ENCODE measurements around the gene RSKR. TPM values are rescaled to one million over a fixed set of nuclear protein-coding genes. Genes with fewer than 3 reads are reported as not detected.
A peak's percentile ranks its signal among the peaks of the same experiment; 100 is the strongest.
"Not testable (repeated sequence)": the region's sequence is repeated elsewhere in the genome, so short reads cannot be mapped to it uniquely, and the experiment has no call there.

RSKR gene
- total and polyA plus RNA-seq, 2 experiments from 2014 or later, result 7.5 to 38.8 TPM

- TF ChIP-seq CTCF (conservative IDR thresholded peaks at IDR 0.05; ENCODE audit: low read depth in 2 of 2) (no peak), CREB1 (CRISPR knock-in tag; IDR thresholded peaks at IDR 0.05; ENCODE audit: low read depth) (no peak)
Measured at GRCh38 chr17:28610376-28610775, 3.6 kb downstream of the RSKR start (continued).

- H3K4me1 ChIP-seq (ENCODE audit: insufficient read depth); ATAC-seq; H2AFZ ChIP-seq; H3K9me2 ChIP-seq (ENCODE audit: insufficient read depth); H3K4me1 Mint-ChIP-seq; DNase-seq (ENCODE audit: low spot score); H3K9me3 Mint-ChIP-seq; H3K27me3 ChIP-seq (ENCODE audit: insufficient read depth); H3K4me3 ChIP-seq; H3K36me3 ChIP-seq (ENCODE audit: insufficient read depth); H3K27ac Mint-ChIP-seq; H3K4me3 Mint-ChIP-seq; H3K27ac ChIP-seq (ENCODE audit: low read depth); H3K4me2 ChIP-seq; H3K79me2 ChIP-seq (replicated peaks; ENCODE audit: insufficient read depth); H4K20me1 ChIP-seq (replicated peaks; ENCODE audit: insufficient read depth): not testable (repeated sequence)
- H3K27me3 Mint-ChIP-seq (ENCODE audit: insufficient read depth, low read depth, poor library complexity), result peaks cover 15% of the 10 kb centered on the region
- peaks cover 25% of the 10 kb centered on the region for H3K36me3 Mint-ChIP-seq (ENCODE audit: low read depth)
- peaks cover 12% of the 10 kb centered on the region for H3F3A ChIP-seq (replicated peaks; ENCODE audit: low read depth)
Measured at GRCh38 chr17:28604031-28604430, 10.0 kb downstream of the RSKR start.

- DNase-seq (ENCODE audit: low spot score) (peak; percentile 41), ATAC-seq (peak; percentile 73)
- peak overlapping the region; percentile 82; the same call in 1 of the 2 replicates for H3K27ac ChIP-seq (ENCODE audit: low read depth)
- no peaks in the 10 kb centered on the region for H3K9me2 ChIP-seq (ENCODE audit: insufficient read depth)
- peaks cover 17% of the 10 kb centered on the region for H3F3A ChIP-seq (replicated peaks; ENCODE audit: low read depth)
- Mint-ChIP-seq H3K27me3 (ENCODE audit: insufficient read depth, low read depth, poor library complexity) (peaks cover 12% of the 10 kb centered on the region), H3K4me1 (peaks cover 12% of the 10 kb centered on the region), H3K27ac (no peak overlapping the region), H3K4me3 (peak overlapping the region; percentile 92), H3K9me3 (no peaks in the 10 kb centered on the region), H3K36me3 (ENCODE audit: low read depth) (peaks cover 30% of the 10 kb centered on the region)
- H3K4me2 ChIP-seq, result peak overlapping the region; percentile 98
- peaks cover 8% of the 10 kb centered on the region for H3K4me1 ChIP-seq (ENCODE audit: insufficient read depth)
- H3K36me3 ChIP-seq (ENCODE audit: insufficient read depth), result peaks cover 15% of the 10 kb centered on the region; the same call in 1 of the 2 replicates
- H3K4me3 ChIP-seq, result peak overlapping the region; percentile 94
- no peaks in the 10 kb centered on the region for H3K27me3 ChIP-seq (ENCODE audit: insufficient read depth)
- H4K20me1 ChIP-seq (replicated peaks; ENCODE audit: insufficient read depth), result peaks cover 3% of the 10 kb centered on the region; the same call in 1 of the 2 replicates
- H3K79me2 ChIP-seq (replicated peaks; ENCODE audit: insufficient read depth), result peaks cover 34% of the 10 kb centered on the region
- H2AFZ ChIP-seq, result peak overlapping the region; percentile 96
- TF ChIP-seq EZH2 (IDR thresholded peaks at IDR 0.05; ENCODE audit: low read depth, unreplicated experiment) (no peak), STAT1 (IDR thresholded peaks at IDR 0.05; ENCODE audit: unreplicated experiment) (no peak), ETS1 (IDR thresholded peaks at IDR 0.05) (no peak), CREB1 (CRISPR knock-in tag; IDR thresholded peaks at IDR 0.05; ENCODE audit: low read depth) (no peak), ZNF114 (CRISPR knock-in tag; IDR thresholded peaks at IDR 0.05) (no peak), CTCF (conservative IDR thresholded peaks at IDR 0.05; ENCODE audit: low read depth in 2 of 2) (no peak), POLR2AphosphoS5 (IDR thresholded peaks at IDR 0.05; ENCODE audit: low read depth) (no peak), REST (IDR thresholded peaks at IDR 0.05; ENCODE audit: unreplicated experiment) (no peak), JUNB (IDR thresholded peaks at IDR 0.05; ENCODE audit: unreplicated experiment) (no peak)
Measured at GRCh38 chr17:28599311-28600184, 14.4 kb downstream of the RSKR start.
